GM19467 (cell line): ENCODE data around the gene MACROH2A1.

Experiments
- ATAC-seq: cut with Tn5 transposase; IDR thresholded peaks from one replicate; pipeline ENCODE4 v1.9.1; 2021; ENCODE audit warnings: mild to moderate bottlenecking, moderate library complexity; ENCODE audit not compliant: unreplicated experiment

MACROH2A1 gene

GRCh38 chr5:135333732-135334515 lies 65.1 kb downstream of the MACROH2A1 start:
- ATAC-seq: no peak

DNA sequence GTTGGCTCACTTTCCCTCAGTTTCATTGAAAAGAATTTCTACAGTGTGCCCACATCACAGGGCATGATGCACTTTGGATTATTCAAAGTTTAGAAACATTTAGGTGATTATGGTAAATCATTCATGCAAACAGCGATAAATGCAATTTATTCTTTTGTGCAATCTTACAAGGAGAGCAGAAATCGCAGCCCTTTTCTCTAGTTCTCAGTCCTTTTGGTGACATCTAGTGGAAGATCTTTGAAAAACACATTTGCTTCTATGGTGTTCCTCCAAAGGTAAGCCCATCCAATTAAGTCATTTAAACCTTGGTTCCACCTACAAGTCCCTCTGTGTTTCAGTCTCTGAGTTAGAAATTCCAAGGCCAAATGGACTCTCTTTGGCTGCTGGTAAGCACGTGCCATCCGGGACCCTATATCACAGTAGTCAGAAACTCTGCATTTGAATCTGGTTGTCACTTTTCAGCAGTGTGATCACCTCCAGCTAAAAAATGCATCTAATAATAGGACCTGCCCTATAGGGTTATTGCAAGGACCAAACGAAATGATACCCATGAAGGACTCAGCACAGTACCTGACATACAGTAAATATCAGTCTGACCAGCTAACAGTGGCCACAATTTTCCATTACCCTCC lies 66.4 kb downstream of the MACROH2A1 start:
- no peak for ATAC-seq

- ATAC-seq: no peak
These were observed 67.4 kb downstream of the MACROH2A1 start for GRCh38 chr5:135331612-135332011.

GRCh38 chr5:135330798-135331096 lies 68.3 kb downstream of the MACROH2A1 start:
- ATAC-seq: no peak

DNA sequence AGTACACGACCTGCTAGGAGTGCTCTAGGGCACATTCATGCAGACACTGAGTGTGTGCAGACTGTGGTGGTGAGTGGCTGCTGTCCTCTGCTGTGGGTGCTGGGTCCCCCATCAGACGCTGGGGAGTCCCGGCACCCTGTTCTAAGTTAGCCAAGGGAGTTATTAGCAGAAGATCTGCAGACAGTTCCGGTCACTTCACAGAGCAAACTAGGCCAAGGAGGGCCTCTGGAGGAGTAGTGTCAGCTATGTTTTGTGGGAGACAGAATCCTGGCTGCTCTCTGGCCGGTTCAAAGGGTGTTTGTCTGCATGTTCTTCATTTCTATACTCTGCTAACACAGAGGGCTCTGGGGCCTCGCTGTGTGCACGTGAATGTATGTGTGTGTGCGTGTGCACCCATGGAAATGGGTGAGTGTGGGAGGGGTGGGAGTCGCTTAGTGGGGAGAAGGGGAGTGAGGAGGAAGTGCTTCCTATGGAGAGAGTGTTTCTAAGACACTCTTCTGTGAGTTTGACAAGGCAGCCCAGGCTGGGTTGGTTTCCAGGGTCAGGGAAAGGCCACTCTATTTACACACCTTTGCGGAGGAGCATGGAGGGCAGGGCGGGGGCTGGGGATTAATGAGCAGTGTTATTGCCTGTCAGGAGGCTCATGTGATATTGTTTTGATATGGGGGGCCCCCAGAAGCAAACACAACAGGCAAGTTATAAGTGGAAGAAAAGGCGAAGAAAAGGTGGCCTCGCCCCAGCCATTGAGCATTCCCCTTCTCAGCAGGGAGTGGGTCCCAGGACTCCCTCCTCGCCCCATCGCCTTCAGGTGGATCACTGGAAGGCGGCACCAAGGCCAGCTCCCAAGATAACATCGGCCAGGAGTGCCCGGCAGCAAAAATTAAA lies 68.9 kb downstream of the MACROH2A1 start:
- ATAC-seq: no peak

- ATAC-seq: no peak
These were observed 69.7 kb downstream of the MACROH2A1 start for GRCh38 chr5:135329066-135329912.

GRCh38 chr5:135328128-135328687 lies 70.8 kb downstream of the MACROH2A1 start:
- no peak for ATAC-seq

GRCh38 chr5:135327429-135328127 lies 71.5 kb downstream of the MACROH2A1 start:
- ATAC-seq: no peak

- ATAC-seq: no peak
These were observed 72.5 kb downstream of the MACROH2A1 start for GRCh38 chr5:135326296-135327254.

- ATAC-seq: no peak
These were observed 74.0 kb downstream of the MACROH2A1 start for GRCh38 chr5:135324897-135325650.

- ATAC-seq: no peak
These were observed 74.9 kb downstream of the MACROH2A1 start for GRCh38 chr5:135324160-135324559.

DNA sequence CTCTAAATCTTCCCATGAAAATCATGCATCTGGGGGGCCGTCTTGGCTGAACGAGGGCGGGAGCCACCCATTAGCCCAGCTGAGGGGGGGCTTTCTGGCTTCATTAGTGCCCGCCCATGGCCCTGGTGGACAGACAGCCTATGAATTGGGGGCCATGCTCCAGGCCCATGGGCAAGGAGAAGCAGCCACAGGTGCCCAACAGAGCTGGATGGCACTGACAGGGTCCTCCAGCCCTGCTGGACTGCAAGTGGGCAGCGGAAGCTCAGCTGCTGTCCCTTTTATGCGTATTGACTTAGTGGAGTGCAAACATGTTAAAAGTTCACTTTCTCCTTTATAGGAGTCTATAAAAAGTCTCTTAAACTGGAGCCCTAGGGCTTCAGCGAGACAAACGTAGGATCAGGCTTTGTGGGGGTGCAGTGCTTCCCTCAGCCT lies 75.3 kb downstream of the MACROH2A1 start:
- no peak for ATAC-seq

DNA sequence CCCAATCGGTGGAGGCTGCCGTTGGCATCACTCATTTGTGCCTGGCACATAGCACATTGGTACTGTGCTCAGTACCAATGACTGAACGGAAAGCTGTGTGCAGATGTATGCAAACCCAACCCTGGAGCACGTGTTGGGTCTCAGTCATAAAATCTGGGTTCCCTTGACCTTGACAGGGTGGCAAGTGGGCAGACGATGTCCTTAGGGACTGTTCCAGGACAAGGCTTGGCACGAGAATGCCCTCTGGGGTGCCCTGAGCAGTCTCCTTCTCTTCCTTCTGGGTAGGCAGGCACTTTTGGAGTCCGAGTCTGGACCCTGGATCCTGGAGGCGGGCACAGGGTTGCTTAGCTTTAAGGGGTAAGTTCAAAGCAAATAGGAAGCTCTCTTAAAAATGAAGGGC lies 75.8 kb downstream of the MACROH2A1 start:
- ATAC-seq: no peak

GRCh38 chr5:135322744-135323143 lies 76.3 kb downstream of the MACROH2A1 start:
- no peak for ATAC-seq

- no peak for ATAC-seq
These were observed 76.8 kb downstream of the MACROH2A1 start for GRCh38 chr5:135322271-135322670.

- ATAC-seq: no peak
These were observed 78.1 kb downstream of the MACROH2A1 start for GRCh38 chr5:135320718-135321484.

- no peak for ATAC-seq
These were observed 79.0 kb downstream of the MACROH2A1 start for GRCh38 chr5:135319928-135320606.
